Muscle of leg (tissue), 16 donors: ENCODE measurements around the gene NFE2L3. TPM values are rescaled to one million over a fixed set of nuclear protein-coding genes. Genes with fewer than 3 reads are reported as not detected.

ENCODE experiments used
- DNase-seq: peaks from one replicate; pipeline ENCODE4 v3.0.0; 2013
- H3K27ac ChIP-seq: one replicate; pipeline ENCODE4 v1.5.1; 2013; ENCODE audit warnings: mild to moderate bottlenecking, low read length, control low read depth
- H3K27me3 ChIP-seq: one replicate; pipeline ENCODE4 v1.6.1; 2013; ENCODE audit warnings: low read length; ENCODE audit not compliant: control insufficient read depth, insufficient read depth
- H3K36me3 ChIP-seq: one replicate; pipeline ENCODE4 v1.6.1; 2013; ENCODE audit warnings: low read length; ENCODE audit not compliant: control insufficient read depth, insufficient read depth
- H3K4me1 ChIP-seq: one replicate; pipeline ENCODE4 v1.6.1; 2013; ENCODE audit warnings: low read length; ENCODE audit not compliant: control insufficient read depth, insufficient read depth
- H3K4me3 ChIP-seq: one replicate; pipeline ENCODE4 v1.5.1; 2013; ENCODE audit warnings: low read length, control low read depth
- H3K9me3 ChIP-seq: replicated peaks from 2 replicates; pipeline ENCODE4 v1.6.1; 2013; ENCODE audit warnings: low read depth, low read length; ENCODE audit not compliant: control insufficient read depth
- WGBS: methylation state at CpG from one replicate; pipeline ENCODE4 v1.1.5; 2013; ENCODE audit warnings: missing lambda C conversion rate; ENCODE audit not compliant: insufficient coverage; 5-methylcytosine and 5-hydroxymethylcytosine counted together
- long read RNA-seq, 11 donors: transcript quantifications; one replicate each; lab custom pipeline, GENCODE V29; 2026
- polyA plus RNA-seq, 8 donors: library from polyadenylated mRNA; unstranded; fragments of 120-200 nt; gene quantifications; one replicate each; pipeline versions ENCODE4 v1.2.1 to v1.2.3, GENCODE V29; 2013; ENCODE audit warnings: inconsistent platforms in 1 of 8, low replicate concordance in 1 of 8; ENCODE audit not compliant: insufficient read length in 8 of 8, insufficient read depth in 1 of 8
- total RNA-seq: library from RNA; stranded (reverse); fragments of 120-200 nt; gene quantifications from one replicate; pipeline ENCODE4 v1.2.4, GENCODE V29; 2013

The NFE2L3 gene, protein sequence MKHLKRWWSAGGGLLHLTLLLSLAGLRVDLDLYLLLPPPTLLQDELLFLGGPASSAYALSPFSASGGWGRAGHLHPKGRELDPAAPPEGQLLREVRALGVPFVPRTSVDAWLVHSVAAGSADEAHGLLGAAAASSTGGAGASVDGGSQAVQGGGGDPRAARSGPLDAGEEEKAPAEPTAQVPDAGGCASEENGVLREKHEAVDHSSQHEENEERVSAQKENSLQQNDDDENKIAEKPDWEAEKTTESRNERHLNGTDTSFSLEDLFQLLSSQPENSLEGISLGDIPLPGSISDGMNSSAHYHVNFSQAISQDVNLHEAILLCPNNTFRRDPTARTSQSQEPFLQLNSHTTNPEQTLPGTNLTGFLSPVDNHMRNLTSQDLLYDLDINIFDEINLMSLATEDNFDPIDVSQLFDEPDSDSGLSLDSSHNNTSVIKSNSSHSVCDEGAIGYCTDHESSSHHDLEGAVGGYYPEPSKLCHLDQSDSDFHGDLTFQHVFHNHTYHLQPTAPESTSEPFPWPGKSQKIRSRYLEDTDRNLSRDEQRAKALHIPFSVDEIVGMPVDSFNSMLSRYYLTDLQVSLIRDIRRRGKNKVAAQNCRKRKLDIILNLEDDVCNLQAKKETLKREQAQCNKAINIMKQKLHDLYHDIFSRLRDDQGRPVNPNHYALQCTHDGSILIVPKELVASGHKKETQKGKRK
- total RNA-seq (0.44 TPM), polyA plus RNA-seq (1 to 10 TPM; 1.4 to 6.4 (median 3.0) TPM)
- long read RNA-seq, donor 1, partial matches to known transcripts, result 0 of 1 reads
- long read RNA-seq, donor 1, other reads (novel, unspliced or antisense), result 0 of 1 reads
- long read RNA-seq, donor 2, partial matches to known transcripts, result 52 of 71 reads
- long read RNA-seq, donor 2, other reads (novel, unspliced or antisense), result 19 of 71 reads
- long read RNA-seq, donor 3, partial matches to known transcripts, result 292 of 536 reads
- long read RNA-seq, donor 3, other reads (novel, unspliced or antisense), result 243 of 536 reads
- long read RNA-seq, donor 4, partial matches to known transcripts, result 273 of 322 reads
- long read RNA-seq, donor 4, other reads (novel, unspliced or antisense), result 47 of 322 reads
- long read RNA-seq, donor 5, partial matches to known transcripts, result 1,355 of 1,445 reads
- long read RNA-seq, donor 5, other reads (novel, unspliced or antisense), result 88 of 1,445 reads
- long read RNA-seq, donor 6, transcript NFE2L3-202 (1 exons, 2,258 nt), result major isoform, 10 of 1,190 reads
- long read RNA-seq, donor 6, partial matches to known transcripts, result 1,087 of 1,190 reads
- long read RNA-seq, donor 6, other reads (novel, unspliced or antisense), result 93 of 1,190 reads
- long read RNA-seq, donor 7, partial matches to known transcripts, result 685 of 711 reads
- long read RNA-seq, donor 7, other reads (novel, unspliced or antisense), result 26 of 711 reads
- long read RNA-seq, donor 8, partial matches to known transcripts, result 0 of 4 reads
- long read RNA-seq, donor 8, other reads (novel, unspliced or antisense), result 0 of 4 reads
- long read RNA-seq, donor 9, partial matches to known transcripts, result 480 of 698 reads
- long read RNA-seq, donor 9, other reads (novel, unspliced or antisense), result 218 of 698 reads
- long read RNA-seq, donor 10, transcript NFE2L3-202 (1 exons, 2,258 nt), result major isoform, 6 of 696 reads
- long read RNA-seq, donor 10, partial matches to known transcripts, result 470 of 696 reads
- long read RNA-seq, donor 10, other reads (novel, unspliced or antisense), result 220 of 696 reads
- long read RNA-seq, donor 11, partial matches to known transcripts, result 0 of 3 reads
- long read RNA-seq, donor 11, other reads (novel, unspliced or antisense), result 0 of 3 reads

DNA sequence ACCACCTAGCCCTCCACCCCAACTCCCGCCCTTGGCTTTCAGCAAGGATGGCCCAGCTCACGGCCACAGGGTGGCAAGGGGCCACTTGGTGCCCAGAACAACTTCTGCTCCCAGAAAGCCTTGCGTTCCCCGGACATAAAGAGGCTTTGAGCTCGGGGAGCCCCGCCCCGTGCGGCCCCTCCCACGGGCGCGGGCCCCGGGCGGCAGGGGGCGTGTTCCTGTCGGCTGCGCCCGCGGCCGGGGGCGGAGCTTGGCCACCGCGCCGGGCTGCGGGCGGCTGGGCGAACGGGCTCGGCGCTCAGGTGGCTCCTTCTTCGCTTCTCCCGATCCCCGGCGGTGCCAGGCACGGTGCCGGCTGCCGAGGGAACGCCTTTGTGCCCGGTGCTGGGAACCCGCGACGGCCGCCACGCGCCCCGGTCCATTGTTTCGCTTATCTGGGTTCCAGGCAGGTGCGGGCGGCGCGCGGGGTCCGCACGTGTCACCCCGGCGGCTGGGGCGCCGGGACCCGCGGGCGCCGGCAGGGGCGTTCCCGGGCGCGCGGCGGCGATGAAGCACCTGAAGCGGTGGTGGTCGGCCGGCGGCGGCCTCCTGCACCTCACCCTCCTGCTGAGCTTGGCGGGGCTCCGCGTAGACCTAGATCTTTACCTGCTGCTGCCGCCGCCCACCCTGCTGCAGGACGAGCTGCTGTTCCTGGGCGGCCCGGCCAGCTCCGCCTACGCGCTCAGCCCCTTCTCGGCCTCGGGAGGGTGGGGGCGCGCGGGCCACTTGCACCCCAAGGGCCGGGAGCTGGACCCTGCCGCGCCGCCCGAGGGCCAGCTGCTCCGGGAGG lies at the start of gene NFE2L3:
NFE2L3 (plus strand) TSS at position 246 of the 829 bp plus-strand sequence; CDS start at position 547, 301 bp downstream.
- Histone ChIP-seq H3K4me1 (peaks cover 5% of the 10 kb centered on the region), H3K27me3 (peaks cover 57% of the 10 kb centered on the region), H3K27ac (no peak within 1 kb of the TSS), H3K4me3 (peak within 1 kb of the TSS; percentile 30), H3K9me3 (no peaks in the 10 kb centered on the region), H3K36me3 (no peaks in the 10 kb centered on the region)
- WGBS, result under 1% methylated on average over 95 of the region's 95 CpGs
- DNase-seq, result peak; percentile 67

DNA sequence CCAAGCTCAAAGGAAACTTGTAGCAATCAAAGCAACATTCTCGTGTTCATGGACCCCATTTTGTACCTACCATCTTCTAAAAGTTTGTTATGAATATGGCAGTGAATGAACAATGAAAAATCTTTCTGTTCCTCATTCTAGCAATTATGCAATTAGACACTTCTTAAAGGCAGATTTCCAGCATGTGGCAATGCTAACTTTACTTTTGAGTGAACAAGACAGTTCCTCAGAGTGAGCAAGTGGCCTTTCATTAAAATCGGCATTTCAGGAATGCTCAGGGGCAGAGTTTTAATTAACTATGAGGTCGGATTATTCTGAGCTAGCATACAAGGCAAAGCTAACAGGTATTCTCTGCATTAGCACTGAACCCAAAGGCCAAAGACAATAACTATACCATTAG lies 48.4 kb upstream of the NFE2L3 start:
- Histone ChIP-seq H3K4me3 (no peak overlapping the region), H3K27me3 (no peaks in the 10 kb centered on the region), H3K36me3 (no peaks in the 10 kb centered on the region), H3K4me1 (peaks cover 5% of the 10 kb centered on the region), H3K27ac (no peak overlapping the region), H3K9me3 (no peaks in the 10 kb centered on the region)
- peak; percentile 21 for DNase-seq
- 50% methylated on average over 1 of the region's 3 CpGs for WGBS

DNA sequence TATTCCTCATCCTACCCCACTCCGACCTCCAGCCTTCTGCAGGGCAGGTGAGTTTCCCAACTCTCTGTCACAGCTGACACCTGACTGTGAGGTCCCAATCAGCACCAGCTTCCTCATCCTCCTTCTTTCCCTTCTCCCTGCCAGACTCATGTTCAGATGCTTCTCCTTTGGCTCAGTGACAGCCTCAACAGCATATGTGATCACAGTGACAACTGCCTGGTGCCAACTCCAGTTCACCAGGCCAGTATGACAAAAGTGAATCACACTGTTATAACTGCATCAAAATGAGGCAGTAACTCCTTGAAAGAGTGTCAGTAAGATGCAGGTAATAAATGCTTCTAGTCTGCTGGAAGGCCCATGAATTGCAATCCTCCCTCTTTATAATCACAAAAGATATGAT lies 46.8 kb upstream of the NFE2L3 start:
- no peak overlapping the region for H3K4me3 ChIP-seq
- H3K4me1 ChIP-seq, result peaks cover 5% of the 10 kb centered on the region
- no peaks in the 10 kb centered on the region for H3K9me3 ChIP-seq
- DNase-seq, result no peak
- WGBS, result 93% methylated on average over 1 of the region's 1 CpG
- no peaks in the 10 kb centered on the region for H3K36me3 ChIP-seq
- no peak overlapping the region for H3K27ac ChIP-seq
- H3K27me3 ChIP-seq, result no peaks in the 10 kb centered on the region

DNA sequence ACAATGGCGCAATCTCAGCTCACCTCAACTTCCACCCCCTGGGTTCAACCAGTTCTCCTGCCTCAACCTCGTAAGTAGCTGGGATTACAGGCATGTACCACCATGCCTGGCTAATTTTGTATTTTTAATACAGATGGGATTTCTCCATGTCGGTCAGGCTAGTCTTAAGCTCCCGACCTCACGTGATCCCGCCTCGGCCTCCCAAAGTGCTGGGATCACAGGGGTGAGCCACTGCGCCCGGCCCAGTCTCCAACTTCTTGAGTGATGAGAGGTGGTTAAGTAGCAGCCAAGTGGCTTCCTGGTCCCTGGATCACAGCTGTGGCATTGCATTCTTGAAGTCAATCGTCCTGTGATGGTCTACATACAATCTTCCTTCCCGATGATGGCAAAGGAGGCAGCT lies 46.1 kb upstream of the NFE2L3 start:
- Histone ChIP-seq H3K4me1 (peaks cover 5% of the 10 kb centered on the region), H3K9me3 (no peaks in the 10 kb centered on the region)
- 92% methylated on average over 4 of the region's 11 CpGs for WGBS

DNA sequence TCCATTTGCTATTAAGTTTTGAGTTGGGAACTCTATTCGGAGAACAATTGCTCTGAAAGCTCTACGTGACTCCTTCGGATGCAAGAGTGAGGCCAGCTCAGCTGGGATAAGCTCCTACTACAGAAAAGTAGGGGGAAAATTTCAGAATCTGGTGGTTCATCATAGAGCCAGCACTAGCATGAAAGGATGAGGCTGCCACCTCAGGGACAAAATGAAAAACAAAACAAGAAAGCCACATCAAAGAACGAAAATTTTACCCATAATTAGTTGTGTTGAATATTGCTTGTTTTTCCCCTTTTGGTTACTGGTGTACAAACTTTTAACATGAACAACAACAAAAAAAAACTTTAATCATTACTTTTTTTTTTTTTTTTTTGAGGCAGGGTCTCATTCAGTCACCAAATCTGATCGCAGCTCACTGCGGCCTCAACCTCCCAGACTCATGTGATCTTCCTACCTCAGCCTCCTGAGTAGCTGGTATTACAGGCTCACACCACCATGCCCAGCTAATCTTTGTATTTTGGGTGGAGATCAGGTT lies 39.7 kb upstream of the NFE2L3 start:
- H3K4me3 ChIP-seq, result no peak overlapping the region
- no peak overlapping the region for H3K27ac ChIP-seq
- H3K9me3 ChIP-seq, result no peaks in the 10 kb centered on the region
- WGBS, result 83% methylated on average over 1 of the region's 6 CpGs
- no peaks in the 10 kb centered on the region for H3K4me1 ChIP-seq
- H3K27me3 ChIP-seq, result peaks cover 6% of the 10 kb centered on the region
- no peaks in the 10 kb centered on the region for H3K36me3 ChIP-seq
- DNase-seq, result no peak

More for the DNA sequence above, 46.1 kb upstream of the NFE2L3 start:
- Histone ChIP-seq H3K27ac (no peak overlapping the region), H3K4me3 (no peak overlapping the region), H3K36me3 (no peaks in the 10 kb centered on the region), H3K27me3 (no peaks in the 10 kb centered on the region)
- DNase-seq, result no peak

DNA sequence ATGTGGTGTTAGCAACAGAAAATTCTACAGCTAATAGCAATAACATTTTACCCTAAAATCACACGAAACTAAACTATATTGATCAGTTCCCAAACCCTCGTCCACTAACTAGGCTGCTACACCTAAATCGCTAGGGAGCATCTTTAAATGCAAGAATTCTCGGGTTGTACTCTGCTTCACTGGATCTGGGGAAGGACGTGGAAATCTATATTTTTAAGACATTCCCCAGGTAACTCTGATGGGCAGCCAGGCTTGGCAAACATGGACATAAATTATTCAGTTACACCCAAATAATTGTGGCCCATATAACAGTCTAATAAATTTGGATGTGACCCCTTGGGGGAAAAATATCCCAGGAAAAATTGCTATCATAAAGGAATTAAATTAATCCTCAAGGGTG lies 36.3 kb upstream of the NFE2L3 start:
- WGBS, result no CpG with 5 or more reads among the region's 5 CpGs
- DNase-seq, result no peak
- H3K4me3 ChIP-seq, result no peak overlapping the region
- no peaks in the 10 kb centered on the region for H3K4me1 ChIP-seq
- no peaks in the 10 kb centered on the region for H3K9me3 ChIP-seq
- H3K27me3 ChIP-seq, result peaks cover 13% of the 10 kb centered on the region
- H3K36me3 ChIP-seq, result no peaks in the 10 kb centered on the region
- H3K27ac ChIP-seq, result no peak overlapping the region

DNA sequence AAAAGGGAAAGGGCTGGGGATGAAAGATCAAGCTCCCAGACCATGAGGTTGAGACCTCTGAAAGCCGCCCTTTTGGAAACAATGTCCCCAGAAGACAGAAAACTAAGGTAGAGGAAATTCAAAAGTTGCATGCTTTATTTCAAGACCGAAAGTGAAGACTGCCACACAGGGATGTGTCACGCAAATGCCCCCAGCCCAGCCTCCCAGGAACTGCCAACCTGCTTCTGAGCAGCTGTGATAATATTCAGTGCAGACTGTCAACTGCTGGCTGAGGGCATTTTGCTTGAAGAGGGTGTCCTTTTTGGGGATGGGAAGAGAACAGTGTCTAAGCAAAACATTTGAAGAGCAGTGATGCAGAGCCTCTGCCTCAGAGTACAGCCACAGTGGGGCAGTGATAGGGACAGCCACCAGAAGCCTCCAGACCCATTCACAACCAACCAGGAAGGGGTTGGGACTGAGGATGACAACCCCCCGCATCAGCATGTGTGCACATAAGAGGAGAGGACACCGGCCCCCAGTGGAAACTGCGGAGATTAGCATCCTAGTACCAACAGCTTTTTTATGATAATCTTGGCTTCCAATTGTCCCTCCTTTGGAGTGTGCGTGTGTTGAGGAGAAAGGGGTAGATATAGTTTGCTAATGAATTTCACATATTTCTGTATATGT lies 34.7 kb upstream of the NFE2L3 start:
- Histone ChIP-seq H3K4me1 (no peaks in the 10 kb centered on the region), H3K27me3 (peaks cover 13% of the 10 kb centered on the region)
- 75% methylated on average over 3 of the region's 7 CpGs for WGBS

DNA sequence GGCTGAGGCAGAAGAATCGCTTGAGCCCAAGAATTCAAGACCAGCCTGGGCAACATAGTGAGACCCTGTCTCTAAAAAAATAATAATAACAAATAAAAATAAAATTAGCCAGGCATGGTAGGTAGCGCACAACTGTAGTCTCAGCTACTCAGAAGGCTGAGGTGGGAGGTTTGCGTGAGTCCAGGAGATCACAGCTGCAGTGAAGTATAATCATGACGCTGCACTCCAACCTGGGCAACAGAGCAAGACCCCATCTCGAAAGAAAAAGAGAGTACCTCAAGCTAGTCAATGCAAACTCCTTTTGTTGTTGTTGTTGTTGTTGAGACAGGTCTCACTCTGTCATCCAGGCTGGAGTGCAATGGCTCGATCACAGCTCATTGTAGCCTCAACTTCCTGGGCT lies 34.0 kb upstream of the NFE2L3 start:
- no peaks in the 10 kb centered on the region for H3K36me3 ChIP-seq
- no peak overlapping the region for H3K27ac ChIP-seq
- no peaks in the 10 kb centered on the region for H3K4me1 ChIP-seq
- WGBS, result 100% methylated on average over 2 of the region's 6 CpGs
- H3K4me3 ChIP-seq, result no peak overlapping the region
- peaks cover 13% of the 10 kb centered on the region for H3K27me3 ChIP-seq
- DNase-seq, result no peak
- H3K9me3 ChIP-seq, result no peaks in the 10 kb centered on the region

More for the DNA sequence above, 34.7 kb upstream of the NFE2L3 start:
- Histone ChIP-seq H3K27ac (no peak overlapping the region), H3K36me3 (no peaks in the 10 kb centered on the region), H3K4me3 (no peak overlapping the region), H3K9me3 (no peaks in the 10 kb centered on the region)
- DNase-seq, result no peak
